NOMO-1 treated with DMSO at 0.1 percent for 48 hours (cell line): Measurements from ENCODE around the gene KLHL3.

Experiments used
- DNase-seq: peaks from one replicate; lab custom pipeline; 2025; ENCODE audit not compliant: unreplicated experiment; lab: John Stamatoyannopoulos, UW

KLHL3 gene

DNA sequence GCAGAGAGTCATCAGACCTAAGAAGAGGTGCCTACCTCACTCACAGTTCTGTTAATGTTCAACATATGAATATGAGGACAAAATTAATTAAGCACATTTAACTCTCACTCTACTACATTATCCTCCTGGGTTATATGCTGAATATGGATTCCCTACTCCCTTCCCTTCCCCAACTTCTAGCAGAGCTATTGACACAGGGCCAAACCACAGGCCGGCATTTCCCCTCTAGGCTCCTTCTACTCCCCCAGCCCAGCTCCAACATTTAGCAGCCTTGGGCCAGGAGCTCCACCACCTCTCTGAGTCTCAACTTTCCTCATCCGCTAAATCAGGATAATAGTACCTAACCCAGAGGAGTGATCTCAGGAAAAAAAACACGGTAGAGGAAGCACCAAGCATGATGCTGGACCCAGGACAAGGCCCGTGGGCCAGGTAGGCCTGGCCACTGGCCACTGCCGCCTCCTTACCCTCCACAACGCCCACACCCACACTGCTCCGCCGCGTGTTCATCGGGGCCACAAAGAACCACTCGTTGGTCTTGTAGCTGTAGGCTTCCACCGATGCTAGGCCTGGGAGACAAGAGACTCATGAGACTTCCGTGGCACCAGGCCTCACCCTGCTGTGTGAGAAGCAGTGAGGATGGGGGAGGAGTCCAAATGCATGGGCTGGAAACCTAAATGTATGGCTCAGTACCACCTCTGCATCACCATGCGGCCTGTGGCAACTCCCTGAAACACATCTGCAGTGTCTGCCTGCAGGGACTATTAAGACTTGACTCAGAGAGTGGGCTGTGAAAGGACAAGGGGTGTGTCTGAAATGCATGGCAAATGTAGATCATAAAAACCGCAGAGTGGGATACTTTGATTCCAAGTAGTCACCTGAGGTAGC lies 98.8 kb downstream of the KLHL3 start:
- DNase-seq, result no peak

DNA sequence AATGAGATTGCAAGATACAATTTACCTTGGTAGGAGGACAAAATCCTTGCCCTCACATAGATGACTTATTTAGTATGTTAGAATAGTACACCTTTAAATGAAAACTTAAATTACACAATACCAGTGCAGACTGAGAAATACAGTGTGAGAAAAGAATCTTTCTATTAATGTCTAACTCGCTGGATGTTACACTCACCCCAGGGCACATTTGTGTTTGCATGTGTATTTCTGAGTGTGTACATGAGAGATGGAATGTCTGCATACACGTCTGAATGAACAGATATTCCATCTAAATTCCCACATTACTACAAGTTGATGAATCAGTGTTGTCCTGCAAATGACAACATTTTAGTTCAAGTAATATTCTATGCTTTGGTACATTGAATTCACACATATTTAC lies 99.8 kb downstream of the KLHL3 start:
- DNase-seq, result no peak

- DNase-seq, result no peak
Measured at GRCh38 chr5:137635521-137635921, 100.4 kb downstream of the KLHL3 start.

DNA sequence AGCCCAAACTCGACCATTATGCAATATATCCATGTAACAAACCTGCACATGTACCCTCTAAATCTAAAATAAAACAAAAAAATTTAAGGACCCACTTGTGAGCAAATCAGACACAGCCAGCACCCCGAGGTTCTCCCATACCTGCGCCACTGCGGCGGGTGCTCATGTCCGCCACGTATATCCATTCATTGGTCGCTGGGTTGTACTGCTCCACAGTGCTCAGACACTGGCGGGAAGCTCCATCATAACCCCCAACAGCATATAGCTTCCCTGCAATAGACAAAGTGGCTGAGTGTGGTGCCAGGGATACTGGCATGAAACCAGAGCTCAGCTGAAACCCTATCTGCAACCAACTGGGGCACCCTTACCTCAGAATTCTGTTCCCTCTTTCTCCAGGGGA lies 102.0 kb downstream of the KLHL3 start:
- no peak for DNase-seq

- DNase-seq, result no peak
Measured at GRCh38 chr5:137632716-137633115, 103.2 kb downstream of the KLHL3 start.

DNA sequence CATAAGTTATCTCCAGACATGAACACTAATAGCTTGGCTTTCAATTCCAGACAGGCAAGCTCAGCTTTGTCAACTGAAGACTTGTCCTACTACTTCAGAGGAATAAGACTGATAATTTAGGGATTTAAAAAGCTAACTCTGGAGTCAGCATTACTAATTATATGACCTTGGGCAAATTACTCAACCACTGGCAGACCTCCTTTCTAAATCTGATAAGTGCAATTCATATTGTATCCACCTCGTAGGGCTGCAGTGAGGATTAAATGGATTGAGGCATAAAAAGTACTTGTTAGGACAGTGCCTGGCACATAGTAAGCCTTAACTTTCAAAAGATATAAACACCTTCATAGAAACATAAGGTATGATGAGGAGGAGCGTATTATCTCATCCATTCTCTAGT lies 104.4 kb downstream of the KLHL3 start:
- DNase-seq, result no peak

- no peak for DNase-seq
Measured at GRCh38 chr5:137630972-137631370, 104.9 kb downstream of the KLHL3 start.

DNA sequence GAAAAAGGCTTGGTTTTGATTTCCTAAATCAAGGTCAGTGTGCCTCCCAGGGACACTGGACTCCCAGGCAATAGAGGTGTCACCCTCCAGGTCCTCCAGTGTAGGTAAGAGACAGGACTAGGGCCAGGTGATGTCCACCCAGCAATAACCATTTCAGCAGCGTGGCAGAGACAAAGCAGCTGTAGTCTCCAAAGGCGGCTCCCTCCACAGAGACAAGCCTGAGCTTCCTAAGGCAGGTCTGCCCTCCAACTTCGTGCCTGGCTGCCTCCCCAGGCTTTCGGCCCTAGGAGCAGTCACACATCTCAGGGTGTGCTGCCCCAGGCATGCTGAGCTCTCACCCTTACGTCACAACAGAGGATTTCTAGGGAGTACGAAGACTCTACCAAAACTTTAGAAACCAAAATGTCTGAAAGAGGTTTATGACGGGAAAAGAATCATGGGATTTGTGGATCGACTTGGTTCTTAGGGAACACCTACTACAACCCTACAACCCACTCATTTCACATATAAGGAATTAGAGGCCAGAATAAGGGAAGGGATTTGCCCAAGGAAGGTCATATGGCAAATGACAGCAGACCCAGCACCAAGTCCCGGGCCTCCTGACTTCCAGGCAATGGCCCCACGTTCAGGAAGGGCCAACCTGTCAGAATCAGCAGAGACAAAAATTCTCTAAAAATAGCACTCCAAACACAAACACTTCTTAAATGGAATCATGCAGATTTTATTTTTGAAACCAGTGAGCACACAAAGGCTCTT lies 105.5 kb downstream of the KLHL3 start:
- DNase-seq, result no peak

DNA sequence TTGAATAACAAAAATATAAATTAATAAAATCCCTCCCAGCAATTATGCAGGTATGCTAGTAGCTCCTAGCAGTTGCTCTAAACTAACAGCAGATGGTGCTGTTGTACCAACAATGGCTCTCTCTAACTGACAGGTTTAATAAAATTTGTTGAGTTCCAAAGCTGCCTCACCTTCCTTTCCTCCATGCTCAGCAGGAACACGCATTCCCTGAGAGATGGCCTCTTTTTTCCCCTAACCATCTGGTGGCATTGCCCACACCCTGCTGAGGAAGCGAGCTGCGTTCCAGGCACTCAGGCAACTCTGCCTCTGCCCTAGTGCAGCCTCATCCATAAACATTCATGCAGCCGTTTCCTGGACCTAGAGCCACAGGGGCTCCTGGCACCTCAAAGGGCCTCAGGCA lies 106.2 kb downstream of the KLHL3 start:
- DNase-seq, result peak; percentile 54

- DNase-seq, result peak; percentile 25
Measured at GRCh38 chr5:137627706-137628105, 108.2 kb downstream of the KLHL3 start.

- DNase-seq, result no peak
Measured at GRCh38 chr5:137627293-137627692, 108.6 kb downstream of the KLHL3 start.

DNA sequence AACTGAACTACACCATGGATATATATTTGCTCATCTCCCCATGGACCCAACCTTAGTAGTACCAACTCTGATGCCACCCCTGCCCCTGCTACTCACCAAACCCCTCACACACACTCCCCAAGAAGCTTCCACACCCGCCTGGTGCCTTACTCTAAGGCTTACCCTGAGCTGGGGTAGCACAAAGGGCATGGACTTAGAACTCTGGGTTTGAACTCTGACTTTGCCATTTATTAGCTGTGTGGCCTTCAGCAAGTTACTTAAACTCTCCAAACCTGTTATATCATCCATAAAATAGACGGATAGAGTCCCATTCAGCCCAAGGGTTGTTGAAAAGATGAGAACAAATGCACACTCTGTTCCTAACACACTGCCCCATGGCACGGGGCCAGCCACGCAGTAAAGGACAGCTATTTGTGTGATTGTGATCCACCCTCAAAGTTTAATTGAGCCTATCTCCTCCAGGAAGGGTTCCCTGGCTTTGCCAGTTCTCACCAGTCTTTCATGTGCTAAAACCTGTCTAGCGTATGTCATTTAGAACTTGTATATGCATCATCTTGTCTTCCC lies 111.0 kb downstream of the KLHL3 start:
- no peak for DNase-seq

DNA sequence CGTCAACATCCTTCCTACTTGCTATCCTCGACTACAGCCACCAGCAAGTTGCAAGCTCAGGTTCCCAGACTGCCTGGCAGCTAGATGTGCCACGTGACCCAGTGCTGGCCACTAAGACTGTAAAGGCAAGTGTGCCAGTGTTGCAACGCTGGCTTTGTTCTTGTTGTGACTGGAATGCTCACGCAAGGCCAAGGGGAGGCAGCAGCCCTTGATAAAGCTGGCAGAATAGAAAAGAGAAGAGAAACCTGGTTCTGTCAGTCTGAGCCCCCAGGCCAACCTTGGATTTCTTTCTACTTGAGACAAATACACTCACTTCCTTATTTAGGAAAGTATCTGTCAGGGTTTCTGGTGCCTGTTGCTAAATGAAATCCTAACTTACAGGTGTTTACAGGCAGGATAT lies 113.0 kb downstream of the KLHL3 start:
- peak; percentile 98 for DNase-seq

DNA sequence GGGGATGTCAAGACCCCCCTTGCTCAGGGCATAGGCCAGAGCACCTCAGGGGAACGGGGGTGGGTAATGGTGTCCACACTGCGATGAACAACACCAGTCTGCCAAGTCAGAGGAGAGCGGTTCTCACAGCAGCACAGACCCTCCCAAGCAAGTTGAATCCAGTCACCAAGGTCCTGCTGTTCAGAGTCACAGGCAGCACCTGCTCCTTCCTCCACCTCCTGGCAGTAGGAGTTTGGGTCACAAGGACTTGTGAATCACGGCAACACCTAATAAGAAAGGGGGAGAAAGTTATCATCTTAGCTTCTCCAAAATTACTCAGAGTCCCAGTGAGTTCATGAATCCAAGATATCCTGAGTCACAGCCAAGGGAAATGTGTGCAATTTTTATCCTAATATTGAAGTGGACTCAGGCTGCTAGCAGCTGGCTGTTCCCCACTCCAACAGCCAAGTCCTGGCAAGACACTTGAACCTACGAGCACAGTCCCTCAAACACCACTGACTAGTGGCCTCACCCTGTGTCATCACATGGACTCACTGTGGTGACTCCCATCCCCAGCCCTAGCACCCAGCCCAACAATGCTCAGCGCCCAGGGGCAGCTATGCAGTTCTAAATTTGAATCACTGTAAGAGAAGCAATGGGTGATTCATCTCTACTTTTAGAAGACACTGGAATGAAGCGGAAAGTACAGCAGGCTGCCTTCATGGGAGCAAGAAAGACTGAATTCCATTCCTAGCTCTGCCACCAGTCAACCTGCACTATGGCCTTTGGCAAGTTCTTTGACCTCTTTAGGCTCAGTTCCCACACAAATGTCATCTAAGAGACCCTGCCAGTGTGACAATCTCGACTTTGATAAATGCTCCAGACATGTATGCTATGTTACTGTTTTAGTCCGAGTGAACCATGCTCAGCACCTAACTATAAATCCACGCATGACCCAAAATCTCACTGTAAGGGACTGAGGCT lies 113.7 kb downstream of the KLHL3 start:
- DNase-seq, result no peak

DNA sequence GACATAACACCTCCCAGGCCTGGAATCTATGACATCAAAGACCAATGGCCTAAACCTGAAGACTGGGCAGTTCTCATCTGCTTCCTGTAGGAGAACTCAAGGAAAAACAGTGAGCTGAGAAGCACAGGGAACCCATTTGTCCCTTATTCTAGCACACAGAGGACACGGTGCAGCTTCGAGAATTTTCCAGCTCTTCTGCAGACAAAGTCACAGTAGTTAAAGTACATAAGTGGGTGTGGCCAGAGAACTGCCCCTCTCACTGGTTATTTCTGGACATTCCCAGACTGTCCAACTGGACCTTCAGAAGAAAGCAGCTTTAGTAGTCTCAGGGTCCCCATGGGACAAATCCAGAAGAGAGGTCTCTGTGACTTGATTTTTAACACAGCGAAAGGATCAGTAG lies 114.6 kb downstream of the KLHL3 start:
- no peak for DNase-seq

DNA sequence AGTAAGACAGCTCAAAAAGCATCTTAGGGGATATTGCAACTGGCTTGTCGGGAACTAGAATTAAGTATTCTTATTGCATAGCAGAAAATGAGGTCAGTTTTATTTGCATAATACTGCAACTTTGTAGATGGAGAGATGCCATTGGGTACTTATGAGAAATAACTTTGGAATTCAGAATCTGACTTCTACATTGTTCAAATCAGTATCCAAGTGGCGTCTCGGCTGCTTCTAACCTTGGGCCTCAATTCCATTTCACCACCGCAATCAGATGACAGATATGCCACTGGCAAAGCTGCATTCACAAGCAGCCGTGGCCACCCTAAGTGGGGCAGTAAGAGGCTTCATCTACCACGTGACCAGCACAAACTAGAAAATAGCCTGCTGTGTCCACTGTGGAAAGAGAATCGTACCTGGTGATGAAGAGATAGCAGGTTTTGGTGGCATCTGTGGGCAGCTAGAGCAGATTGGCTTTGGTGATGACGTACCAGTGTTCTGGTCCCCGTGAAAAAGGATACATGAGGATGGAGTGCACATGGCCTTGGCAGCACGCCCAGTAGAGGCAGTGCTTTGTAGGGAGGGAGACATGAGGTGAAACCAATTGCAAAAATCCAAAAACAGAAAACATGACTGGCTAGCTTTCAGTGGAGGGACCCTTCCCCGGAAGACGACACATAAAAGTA lies 116.6 kb downstream of the KLHL3 start:
- DNase-seq, result no peak

- DNase-seq, result no peak
Measured at GRCh38 chr5:137618476-137618875, 117.4 kb downstream of the KLHL3 start.

DNA sequence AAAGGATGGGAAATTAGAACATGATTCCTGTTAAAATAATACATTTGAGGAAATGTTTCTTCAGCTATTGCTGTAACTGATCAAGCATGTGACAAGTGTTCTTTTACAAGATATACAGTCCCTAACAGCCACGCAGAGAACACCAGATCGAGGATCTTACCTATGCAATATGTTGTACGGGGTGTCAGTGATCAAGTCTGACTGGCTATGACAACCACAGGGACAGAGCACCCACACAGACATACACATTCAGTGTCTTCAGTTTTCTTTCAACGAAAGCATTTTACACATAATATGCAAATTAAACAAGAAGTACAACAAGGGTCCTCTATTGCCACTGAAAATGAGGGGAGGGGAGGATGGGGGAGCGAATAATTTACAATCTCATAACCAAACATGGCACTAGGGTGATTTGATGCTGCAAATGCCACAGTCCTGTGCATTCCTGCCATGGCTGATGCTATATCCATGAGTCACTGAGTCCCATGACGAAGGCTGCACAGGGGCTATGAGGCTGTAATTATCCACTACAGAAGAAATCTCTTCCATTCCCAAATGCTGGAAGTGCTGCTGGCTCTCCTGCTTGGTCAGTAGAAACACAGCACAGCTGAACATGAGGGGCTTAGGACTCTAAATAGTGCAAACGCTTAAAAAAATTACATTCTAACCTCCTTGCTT lies 118.2 kb downstream of the KLHL3 start:
- DNase-seq, result no peak

GRCh38 chr5:137616046-137616445 lies 119.8 kb downstream of the KLHL3 start:
- DNase-seq, result no peak
